ENCODE data around the gene IL16.

Gene IL16

GRCh38 chr15:81360491-81360890 is 163.8 kb downstream of the IL16 start:
- no peak overlapping the region for H3K27ac ChIP-seq
- TF ChIP-seq, protein P1, sequence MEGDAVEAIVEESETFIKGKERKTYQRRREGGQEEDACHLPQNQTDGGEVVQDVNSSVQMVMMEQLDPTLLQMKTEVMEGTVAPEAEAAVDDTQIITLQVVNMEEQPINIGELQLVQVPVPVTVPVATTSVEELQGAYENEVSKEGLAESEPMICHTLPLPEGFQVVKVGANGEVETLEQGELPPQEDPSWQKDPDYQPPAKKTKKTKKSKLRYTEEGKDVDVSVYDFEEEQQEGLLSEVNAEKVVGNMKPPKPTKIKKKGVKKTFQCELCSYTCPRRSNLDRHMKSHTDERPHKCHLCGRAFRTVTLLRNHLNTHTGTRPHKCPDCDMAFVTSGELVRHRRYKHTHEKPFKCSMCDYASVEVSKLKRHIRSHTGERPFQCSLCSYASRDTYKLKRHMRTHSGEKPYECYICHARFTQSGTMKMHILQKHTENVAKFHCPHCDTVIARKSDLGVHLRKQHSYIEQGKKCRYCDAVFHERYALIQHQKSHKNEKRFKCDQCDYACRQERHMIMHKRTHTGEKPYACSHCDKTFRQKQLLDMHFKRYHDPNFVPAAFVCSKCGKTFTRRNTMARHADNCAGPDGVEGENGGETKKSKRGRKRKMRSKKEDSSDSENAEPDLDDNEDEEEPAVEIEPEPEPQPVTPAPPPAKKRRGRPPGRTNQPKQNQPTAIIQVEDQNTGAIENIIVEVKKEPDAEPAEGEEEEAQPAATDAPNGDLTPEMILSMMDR (conservative IDR thresholded peaks at IDR 0.05) = no peak

DNA sequence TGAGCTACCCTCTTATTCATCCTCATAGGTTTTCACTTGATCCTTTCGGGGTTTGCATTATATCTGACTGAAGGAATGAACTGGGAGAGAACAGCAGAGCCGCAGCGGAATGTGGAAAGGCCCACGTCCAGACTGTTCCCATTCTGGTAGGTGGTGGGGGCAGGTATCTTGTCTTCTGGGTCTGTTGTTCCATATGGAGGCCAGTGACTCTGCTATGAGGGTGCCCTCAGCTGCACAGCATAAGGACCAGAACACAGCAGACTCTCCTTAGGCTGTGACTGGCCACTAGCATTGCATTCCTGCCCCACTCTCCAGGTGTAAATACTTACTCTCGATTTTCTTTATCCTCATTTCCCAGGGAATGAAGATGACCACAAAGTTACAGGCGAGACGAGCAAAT is 165.2 kb downstream of the IL16 start:
- H3K27ac ChIP-seq = no peak overlapping the region
- TF ChIP-seq, protein P1 (conservative IDR thresholded peaks at IDR 0.05) = no peak

DNA sequence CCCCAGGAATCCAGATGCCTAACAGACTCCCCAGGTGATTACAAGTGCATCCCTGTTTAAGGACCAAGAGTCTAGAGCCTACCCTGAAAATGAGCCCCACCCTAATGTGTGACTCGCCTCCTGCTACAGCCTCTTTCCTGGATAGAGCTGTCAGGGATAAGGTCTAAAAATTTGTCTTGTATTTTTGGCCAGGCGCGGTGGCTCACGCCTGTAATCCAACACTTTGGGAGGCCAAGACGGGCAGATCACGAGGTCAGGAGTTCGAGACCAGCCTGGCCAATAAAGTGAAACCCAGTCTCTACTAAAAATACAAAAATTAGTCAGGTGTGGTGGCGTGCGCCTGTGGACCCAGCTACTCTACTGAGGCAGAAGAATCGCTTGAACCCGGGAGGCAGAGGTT is 166.1 kb downstream of the IL16 start:
- TF ChIP-seq, protein P1 (conservative IDR thresholded peaks at IDR 0.05) = no peak
- H3K27ac ChIP-seq = peak overlapping the region; percentile 61

GRCh38 chr15:81363276-81363675 is 166.6 kb downstream of the IL16 start:
- peak overlapping the region; percentile 61 for H3K27ac ChIP-seq
- TF ChIP-seq, protein P1 (conservative IDR thresholded peaks at IDR 0.05) = no peak

Data from VCaP (cell line).